Mucosa of rectum (tissue), 2 donors: Measurements from ENCODE around the gene LDHAL6A.

Source experiments
- H3K27ac ChIP-seq, 2 donors: one replicate each; pipeline ENCODE4 v1.7.0; 2013; ENCODE audit warnings: inconsistent platforms in 2 of 2, low read depth in 2 of 2, low read length in 2 of 2
- H3K27me3 ChIP-seq, 2 donors: one replicate each; pipeline ENCODE4 v1.7.0; 2013; ENCODE audit warnings: low read length in 2 of 2; ENCODE audit not compliant: control insufficient read depth in 2 of 2, insufficient read depth in 2 of 2
- H3K36me3 ChIP-seq, 2 donors: one replicate each; pipeline ENCODE4 v1.7.0; 2013; ENCODE audit warnings: low read length in 2 of 2; ENCODE audit not compliant: control insufficient read depth in 2 of 2, insufficient read depth in 2 of 2
- H3K4me1 ChIP-seq, 2 donors: one replicate each; pipeline ENCODE4 v1.7.0; 2013; ENCODE audit warnings: low read length in 2 of 2, mild to moderate bottlenecking in 1 of 2; ENCODE audit not compliant: control insufficient read depth in 2 of 2, insufficient read depth in 2 of 2
- H3K4me3 ChIP-seq, 2 donors: one replicate each; pipeline ENCODE4 v1.7.0; 2013; ENCODE audit warnings: low read length in 2 of 2
- H3K9ac ChIP-seq, 2 donors: one replicate each; pipeline ENCODE4 v1.7.0; 2013; ENCODE audit warnings: low read length in 2 of 2, low read depth in 1 of 2, mild to moderate bottlenecking in 1 of 2
- H3K9me3 ChIP-seq, 2 donors: one replicate each; pipeline ENCODE4 v1.7.0; 2013; ENCODE audit warnings: low read length in 2 of 2; ENCODE audit not compliant: control insufficient read depth in 2 of 2
- donor health status: healthy.
- donor health status: Normal muscosa, but diverticular disease.

The LDHAL6A gene

DNA sequence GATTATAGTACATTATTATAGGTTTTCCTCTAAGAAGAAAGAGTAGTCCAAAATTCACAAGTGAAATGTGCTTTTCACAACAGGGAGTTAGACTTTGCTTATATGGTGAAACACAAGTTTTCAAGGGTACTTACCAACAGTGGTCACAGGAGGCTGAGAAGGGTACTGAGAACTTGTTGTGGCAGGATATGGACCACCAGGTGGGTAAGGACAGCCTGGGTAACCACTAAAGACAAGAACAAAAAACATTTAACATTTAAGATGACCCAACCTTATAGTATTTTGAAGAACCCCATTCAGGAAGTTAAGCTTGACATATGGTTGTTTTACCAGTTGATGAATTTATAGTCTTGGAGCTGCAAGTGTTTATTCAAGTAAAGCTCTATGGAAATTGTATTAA, 46.7 kb downstream of the LDHAL6A start:
- no peaks in the 10 kb centered on the region for H3K27me3 ChIP-seq
- no peaks in the 10 kb centered on the region for H3K9me3 ChIP-seq
- no peak overlapping the region for H3K4me3 ChIP-seq
- H3K9ac ChIP-seq: no peak overlapping the region
- H3K27ac ChIP-seq: no peak overlapping the region
- no peaks in the 10 kb centered on the region for H3K4me1 ChIP-seq
- peaks cover 42 to 49% of the 10 kb centered on the region in 2 donors for H3K36me3 ChIP-seq

- Histone ChIP-seq H3K4me1 (peaks cover 6 to 8% of the 10 kb centered on the region in 2 donors), H3K9ac (no peak overlapping the region), H3K27ac (no peak overlapping the region), H3K4me3 (no peak overlapping the region), H3K27me3 (no peaks in the 10 kb centered on the region), H3K36me3 (peaks cover 9% of the 10 kb centered on the region in 2 donors), H3K9me3 (no peaks in the 10 kb centered on the region)
Observed at GRCh38 chr11:18521122-18521521, 65.5 kb downstream of the LDHAL6A start.

DNA sequence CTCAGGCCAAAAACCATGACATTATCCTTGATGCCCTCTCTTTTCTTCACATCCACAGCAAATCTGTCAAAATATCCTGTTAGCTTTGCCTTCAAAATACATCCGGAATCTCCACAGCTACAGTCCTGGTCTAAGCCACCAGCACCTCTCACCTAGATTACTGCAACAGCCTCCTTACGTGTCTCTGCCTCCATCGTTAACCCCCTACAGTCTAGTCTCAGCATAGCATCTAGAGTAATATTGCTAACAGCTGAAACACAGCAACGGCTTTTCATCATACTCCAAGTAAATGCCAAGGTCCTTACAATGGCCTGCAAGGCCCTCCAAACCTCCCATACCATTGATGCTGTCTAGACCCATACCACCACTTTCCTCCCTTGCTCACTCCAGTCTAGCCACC, 66.7 kb downstream of the LDHAL6A start:
- H3K9me3 ChIP-seq: no peaks in the 10 kb centered on the region
- peaks cover 6 to 10% of the 10 kb centered on the region in 2 donors for H3K4me1 ChIP-seq
- no peak overlapping the region for H3K4me3 ChIP-seq
- H3K27ac ChIP-seq: no peak overlapping the region
- no peak overlapping the region for H3K9ac ChIP-seq
- H3K27me3 ChIP-seq: no peaks in the 10 kb centered on the region
- peaks cover 5 to 7% of the 10 kb centered on the region in 2 donors for H3K36me3 ChIP-seq

- Histone ChIP-seq H3K27ac (no peak overlapping the region), H3K9me3 (no peaks in the 10 kb centered on the region), H3K4me3 (no peak overlapping the region), H3K4me1 (peaks cover 10 to 14% of the 10 kb centered on the region in 2 donors), H3K9ac (no peak overlapping the region), H3K27me3 (no peaks in the 10 kb centered on the region), H3K36me3 (peaks cover 1 to 6% of the 10 kb centered on the region in 2 donors)
Observed at GRCh38 chr11:18523084-18523483, 67.4 kb downstream of the LDHAL6A start.

GRCh38 chr11:18524248-18524647, 68.6 kb downstream of the LDHAL6A start:
- no peaks in the 10 kb centered on the region for H3K9me3 ChIP-seq
- no peak overlapping the region for H3K9ac ChIP-seq
- H3K36me3 ChIP-seq: no peaks in the 10 kb centered on the region
- H3K27ac ChIP-seq: no peak overlapping the region
- no peak overlapping the region for H3K4me3 ChIP-seq
- peaks cover 10 to 14% of the 10 kb centered on the region in 2 donors for H3K4me1 ChIP-seq
- no peaks in the 10 kb centered on the region for H3K27me3 ChIP-seq

DNA sequence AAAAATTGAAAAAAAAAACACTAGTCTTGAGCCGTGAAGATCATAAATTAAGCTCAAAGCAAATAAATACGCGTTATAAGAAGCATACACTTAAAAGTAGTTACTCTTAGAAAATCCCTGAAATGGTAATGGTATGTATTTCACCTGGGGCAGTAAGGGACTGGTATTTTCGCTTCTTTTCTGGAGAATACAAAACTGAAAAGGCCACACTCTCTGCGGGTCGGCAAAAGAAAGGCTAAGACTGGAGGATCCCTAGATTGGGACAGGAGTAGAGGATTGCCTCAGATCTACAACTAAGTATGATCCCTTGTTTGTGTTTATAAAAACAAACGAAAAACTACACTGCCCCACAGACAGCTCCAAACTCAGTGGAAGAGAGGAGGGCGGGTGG, 70.5 kb downstream of the LDHAL6A start:
- Histone ChIP-seq H3K4me3 (peak overlapping the region; percentile 94 to 96), H3K9ac (peak overlapping the region; percentile 91 to 96), H3K4me1 (peaks cover 10 to 14% of the 10 kb centered on the region in 2 donors), H3K36me3 (no peaks in the 10 kb centered on the region), H3K27me3 (no peaks in the 10 kb centered on the region), H3K9me3 (no peaks in the 10 kb centered on the region), H3K27ac (peak overlapping the region; percentile 98 to 99)

- Histone ChIP-seq H3K4me3 (peak within 1 kb of the TSS; percentile 94 to 96), H3K4me1 (peaks cover 10 to 14% of the 10 kb centered on the region in 2 donors), H3K36me3 (no peaks in the 10 kb centered on the region), H3K9ac (peak within 1 kb of the TSS; percentile 91 to 96), H3K27me3 (no peaks in the 10 kb centered on the region), H3K9me3 (no peaks in the 10 kb centered on the region), H3K27ac (peak within 1 kb of the TSS; percentile 98 to 99)
Observed at GRCh38 chr11:18526521-18527296, 71.1 kb downstream of the LDHAL6A start, which contains the start of gene TSG101. TSS of gene TSG101 (minus strand) at chr11:18526942. CDS start at chr11:18526816, 126 bp downstream.

- Histone ChIP-seq H3K27ac (peak overlapping the region; percentile 98 to 99), H3K9me3 (no peaks in the 10 kb centered on the region), H3K36me3 (peaks cover 0 to 5% of the 10 kb centered on the region in 2 donors), H3K4me3 (peak overlapping the region; percentile 94 to 96), H3K4me1 (peaks cover 10 to 14% of the 10 kb centered on the region in 2 donors), H3K9ac (peak overlapping the region; percentile 91 to 96), H3K27me3 (no peaks in the 10 kb centered on the region)
Observed at GRCh38 chr11:18527512-18527911, 71.9 kb downstream of the LDHAL6A start.
